ENCODE data around the gene ITSN2. TPM values are rescaled to one million over a fixed set of nuclear protein-coding genes. Genes with fewer than 3 reads are reported as not detected.

Gene ITSN2
- total RNA-seq, 1 experiment from 2014 or later, result 36.5 TPM

GRCh38 chr2:24329700-24330099 is 30.6 kb downstream of the ITSN2 start:
- POLR2A ChIA-PET, result interaction anchor here (0.7 kb wide), 1 partner anchor 207 kb away, joined by 3 read pairs; no protein-coding TSS in a partner anchor
- Mint-ChIP-seq H3K9me3 (ENCODE audit: unreplicated experiment) (no peaks in the 10 kb centered on the region), H3K36me3 (ENCODE audit: insufficient read depth, unreplicated experiment) (no peaks in the 10 kb centered on the region), H3K27me3 (ENCODE audit: insufficient read depth, unreplicated experiment) (no peaks in the 10 kb centered on the region), H3K27ac (ENCODE audit: low read depth, unreplicated experiment) (no peak overlapping the region), H3K4me3 (ENCODE audit: unreplicated experiment) (no peak overlapping the region), H3K4me1 (ENCODE audit: insufficient read depth, unreplicated experiment) (no peaks in the 10 kb centered on the region)
- BruUV-seq (replicated peaks), result no TSS peak
- intact Hi-C loops (cut with micrococcal nuclease), result no loop called here
- no peak for DNase-seq (ENCODE audit: unreplicated experiment)
- TF ChIP-seq CTCF (IDR thresholded peaks at IDR 0.05; ENCODE audit: unreplicated experiment), result no peak
- CTCF ChIA-PET, result interaction anchor here (1.0 to 1.6 kb wide), 2 partner anchors 21 to 26 kb away, joined by 3 read pairs; no protein-coding TSS in a partner anchor

- H3K4me1 Mint-ChIP-seq (ENCODE audit: insufficient read depth, unreplicated experiment), result no peaks in the 10 kb centered on the region
- CTCF ChIA-PET, result interaction anchor here (0.6 to 1.6 kb wide), 3 partner anchors 20 to 70 kb away, joined by 3 to 4 read pairs (median 3); no protein-coding TSS in a partner anchor
These were observed 32.3 kb downstream of the ITSN2 start for GRCh38 chr2:24328010-24328409.

GRCh38 chr2:24317491-24317920 is 42.8 kb downstream of the ITSN2 start:
- H3K27ac Mint-ChIP-seq (ENCODE audit: low read depth, unreplicated experiment), result no peak overlapping the region
- ChIA-PET POLR2A (no interaction called here), CTCF (no interaction called here)
- no peaks in the 10 kb centered on the region for H3K27me3 Mint-ChIP-seq (ENCODE audit: insufficient read depth, unreplicated experiment)
- intact Hi-C loops (cut with micrococcal nuclease), result no loop called here
- H3K9me3 Mint-ChIP-seq (ENCODE audit: unreplicated experiment), result no peaks in the 10 kb centered on the region
- no peaks in the 10 kb centered on the region for H3K36me3 Mint-ChIP-seq (ENCODE audit: insufficient read depth, unreplicated experiment)
- TF ChIP-seq CTCF (IDR thresholded peaks at IDR 0.05; ENCODE audit: unreplicated experiment), result no peak
- DNase-seq (ENCODE audit: unreplicated experiment), result no peak
- H3K4me1 Mint-ChIP-seq (ENCODE audit: insufficient read depth, unreplicated experiment), result no peaks in the 10 kb centered on the region
- no TSS peak for BruUV-seq (replicated peaks)
- no peak overlapping the region for H3K4me3 Mint-ChIP-seq (ENCODE audit: unreplicated experiment)

More at GRCh38 chr2:24328010-24328409, 32.3 kb downstream of the ITSN2 start:
- Mint-ChIP-seq H3K4me3 (ENCODE audit: unreplicated experiment) (no peak overlapping the region), H3K27ac (ENCODE audit: low read depth, unreplicated experiment) (no peak overlapping the region), H3K27me3 (ENCODE audit: insufficient read depth, unreplicated experiment) (no peaks in the 10 kb centered on the region), H3K36me3 (ENCODE audit: insufficient read depth, unreplicated experiment) (no peaks in the 10 kb centered on the region), H3K9me3 (ENCODE audit: unreplicated experiment) (no peaks in the 10 kb centered on the region)
- POLR2A ChIA-PET, result interaction anchor here (0.6 to 0.8 kb wide), 5 partner anchors 12 to 1440 kb away, joined by 3 to 6 read pairs (median 4); no protein-coding TSS in a partner anchor
- no TSS peak for BruUV-seq (replicated peaks)
- intact Hi-C loops (cut with micrococcal nuclease), result no loop called here
- DNase-seq (ENCODE audit: unreplicated experiment), result no peak
- TF ChIP-seq CTCF (IDR thresholded peaks at IDR 0.05; ENCODE audit: unreplicated experiment), result no peak

- no TSS peak for BruUV-seq (replicated peaks)
- CTCF ChIA-PET, result interaction anchor here (0.6 kb wide), 1 partner anchor 57 kb away, joined by 3 read pairs; no protein-coding TSS in a partner anchor
These were observed 44.7 kb downstream of the ITSN2 start for GRCh38 chr2:24315669-24316068.

More at GRCh38 chr2:24315669-24316068, 44.7 kb downstream of the ITSN2 start:
- Mint-ChIP-seq H3K36me3 (ENCODE audit: insufficient read depth, unreplicated experiment) (peaks cover 2% of the 10 kb centered on the region), H3K27me3 (ENCODE audit: insufficient read depth, unreplicated experiment) (no peaks in the 10 kb centered on the region), H3K27ac (ENCODE audit: low read depth, unreplicated experiment) (no peak overlapping the region), H3K4me3 (ENCODE audit: unreplicated experiment) (no peak overlapping the region), H3K4me1 (ENCODE audit: insufficient read depth, unreplicated experiment) (no peaks in the 10 kb centered on the region), H3K9me3 (ENCODE audit: unreplicated experiment) (no peaks in the 10 kb centered on the region)
- TF ChIP-seq CTCF (IDR thresholded peaks at IDR 0.05; ENCODE audit: unreplicated experiment), result no peak
- POLR2A ChIA-PET, result interaction anchor here (0.7 to 1.1 kb wide), 3 partner anchors 11 to 29 kb away, joined by 3 to 4 read pairs (median 3); no protein-coding TSS in a partner anchor
- DNase-seq (ENCODE audit: unreplicated experiment), result no peak
- intact Hi-C loops (cut with micrococcal nuclease), result no loop called here

Measured in MCF 10A (cell line).